ENCODE data around the gene MYO16.

Gene MYO16

GRCh38 chr13:108812661-108813060 lies 183.2 kb downstream of the MYO16 start:
- DNase-seq, result no peak

DNA sequence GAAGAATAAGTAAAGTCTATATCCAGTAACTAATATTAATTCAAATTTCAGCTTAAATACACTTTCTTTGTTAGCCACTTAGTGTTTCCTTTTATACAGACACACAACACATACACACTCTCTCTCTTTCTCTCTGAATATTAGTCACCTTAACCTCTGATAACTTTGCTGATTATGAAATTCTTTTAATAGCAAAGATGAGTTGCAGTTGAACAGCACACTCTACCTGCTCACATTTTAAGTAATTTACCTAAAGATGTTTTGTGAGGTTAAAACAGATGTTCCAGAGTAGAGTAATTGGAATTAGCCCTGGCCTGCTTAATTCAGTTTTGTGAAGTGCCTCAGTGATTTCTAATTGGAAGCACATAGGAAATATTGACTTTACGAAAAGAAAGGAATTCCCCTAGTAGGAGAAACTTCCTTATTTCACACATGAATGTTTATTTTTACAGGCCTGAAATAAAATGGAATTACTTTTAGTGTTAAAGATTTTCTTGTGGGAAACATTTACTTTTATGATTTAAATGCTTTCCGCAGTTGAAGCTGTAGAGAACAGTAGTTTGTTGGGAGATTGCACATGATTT lies 184.3 kb downstream of the MYO16 start:
- no peak for DNase-seq

- no peak for DNase-seq
These were observed 187.0 kb downstream of the MYO16 start for GRCh38 chr13:108816375-108816774.

GRCh38 chr13:108827646-108828045 lies 198.2 kb downstream of the MYO16 start:
- no peak for DNase-seq

- DNase-seq, result no peak
These were observed 198.8 kb downstream of the MYO16 start for GRCh38 chr13:108828086-108828815.

- DNase-seq, result no peak
These were observed 201.5 kb downstream of the MYO16 start for GRCh38 chr13:108830916-108831315.

- DNase-seq, result no peak
These were observed 204.1 kb downstream of the MYO16 start for GRCh38 chr13:108833531-108833930.

DNA sequence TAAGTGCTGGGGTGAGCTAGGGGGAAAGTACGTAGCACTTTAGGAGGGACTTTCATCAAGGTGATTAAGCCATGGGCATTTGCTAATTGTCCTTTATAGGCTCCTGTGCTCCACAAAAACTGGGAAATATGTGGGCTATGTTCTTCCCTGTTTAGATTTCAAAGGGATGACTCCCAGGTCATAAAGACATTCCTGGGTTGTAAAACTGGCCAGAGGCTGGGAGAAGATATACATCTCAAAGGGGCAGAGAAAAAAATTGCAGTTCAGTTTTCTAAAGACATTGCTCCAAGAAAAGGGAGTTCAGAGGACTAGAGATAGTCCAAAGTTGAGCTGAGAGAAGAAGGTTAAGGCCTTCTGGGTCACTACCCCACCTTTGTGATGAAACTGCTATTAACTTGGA lies 204.8 kb downstream of the MYO16 start:
- DNase-seq, result no peak

DNA sequence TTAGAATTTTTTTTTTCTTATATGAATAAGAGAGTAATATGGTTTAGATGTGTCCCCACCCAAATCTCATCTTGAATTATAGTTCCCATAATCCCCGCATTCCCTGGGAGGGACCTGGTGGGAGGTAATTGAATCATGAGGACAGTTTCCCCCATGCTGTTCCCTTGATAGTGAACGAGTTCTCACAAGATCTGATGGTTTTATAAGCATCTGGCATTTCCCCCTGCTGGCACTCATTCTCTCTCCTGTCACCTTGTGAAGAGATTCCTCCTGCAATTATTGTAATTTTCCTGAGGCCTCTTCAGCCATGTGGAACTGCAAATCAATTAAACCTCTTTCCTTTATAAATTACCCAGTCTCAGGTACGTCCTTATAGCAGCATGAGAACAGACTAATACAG lies 205.7 kb downstream of the MYO16 start:
- DNase-seq, result no peak

DNA sequence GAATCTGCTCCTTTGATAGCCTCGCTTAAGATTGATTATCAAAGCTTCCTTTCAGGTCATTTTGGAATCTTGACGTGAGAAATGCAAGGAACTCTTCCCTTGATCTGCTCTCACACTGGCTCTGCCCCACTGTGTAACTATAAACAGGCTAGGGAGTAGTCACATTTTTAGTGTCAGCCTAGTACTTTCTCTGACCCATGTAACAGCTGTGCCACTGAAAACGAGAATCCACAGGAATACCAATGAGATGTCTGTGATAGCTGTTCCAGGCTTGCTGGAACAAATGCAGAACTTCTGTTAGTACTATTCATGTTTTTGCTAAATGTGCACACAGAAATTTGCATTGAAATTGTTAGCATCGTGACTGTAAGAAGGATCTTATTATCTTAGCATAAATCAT lies 221.3 kb downstream of the MYO16 start:
- no peak for DNase-seq

GRCh38 chr13:108851660-108852059 lies 222.2 kb downstream of the MYO16 start:
- no peak for DNase-seq

- DNase-seq, result no peak
These were observed 223.6 kb downstream of the MYO16 start for GRCh38 chr13:108853031-108853430.

DNA sequence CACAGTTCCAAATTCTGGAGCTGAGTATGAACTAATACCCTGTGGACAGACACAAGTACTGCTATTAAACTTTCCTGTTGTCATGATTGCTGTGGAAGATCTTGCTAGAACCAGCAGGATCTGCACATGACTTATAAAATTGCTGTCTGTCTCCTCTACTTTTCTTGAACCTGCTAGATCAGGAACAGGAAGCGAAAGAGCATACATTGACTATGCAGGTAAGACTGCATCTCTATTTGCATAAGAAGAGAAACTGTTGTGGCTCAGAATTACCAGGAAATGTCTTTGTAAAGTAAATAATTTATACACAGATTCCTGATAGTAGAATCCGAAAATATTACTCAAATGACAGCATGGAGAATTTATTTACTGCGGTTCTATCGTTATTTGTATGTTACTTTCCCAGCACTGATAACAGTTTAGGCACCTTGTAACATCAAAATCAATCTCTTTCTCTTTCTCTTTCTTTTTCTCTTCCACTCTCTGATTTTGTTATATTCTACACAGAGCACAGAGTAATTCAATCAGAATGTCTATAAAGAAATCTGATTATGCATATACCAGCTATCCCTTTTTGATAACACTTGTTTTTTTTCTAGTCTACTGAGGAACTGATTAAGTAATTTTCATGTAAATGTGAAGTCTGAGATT lies 226.5 kb downstream of the MYO16 start:
- DNase-seq, result no peak

- DNase-seq, result no peak
These were observed 229.3 kb downstream of the MYO16 start for GRCh38 chr13:108858676-108859075.

DNA sequence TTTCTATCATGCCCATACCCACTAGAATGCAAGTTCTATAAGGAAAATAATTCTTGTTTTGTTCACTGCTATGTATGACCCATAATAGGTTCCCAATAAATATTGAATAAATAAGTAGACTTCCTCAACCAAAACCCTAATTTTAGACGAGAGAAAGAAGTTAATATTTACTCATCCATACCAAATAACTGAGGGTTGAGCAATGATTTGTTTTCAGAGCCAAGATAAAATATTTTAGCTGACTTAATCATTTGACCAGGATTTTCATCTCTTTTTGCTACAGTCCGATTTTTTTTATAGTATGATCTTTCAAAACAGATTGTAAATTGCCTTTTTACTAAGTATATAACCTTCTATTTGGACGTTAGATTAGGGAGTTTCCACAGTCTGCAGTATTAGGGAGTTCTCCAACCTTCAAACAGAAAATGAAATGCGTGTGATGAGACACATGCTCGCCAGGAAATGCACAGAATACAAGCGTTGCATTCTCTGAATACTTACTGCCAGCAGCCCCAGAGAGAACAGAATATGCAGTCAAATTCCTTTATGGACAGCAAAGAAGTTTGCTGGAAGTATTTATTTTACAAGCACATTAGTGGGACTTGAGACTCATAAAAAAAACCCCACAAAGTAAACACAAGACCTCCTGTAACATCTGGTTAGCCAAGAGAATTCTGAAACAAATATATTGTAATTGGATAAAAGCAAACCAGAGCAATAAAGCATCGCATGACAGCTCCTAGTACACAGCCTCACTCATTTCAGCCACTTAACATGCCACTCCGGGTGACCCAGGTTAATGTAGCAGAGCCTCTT lies 230.0 kb downstream of the MYO16 start:
- no peak for DNase-seq

GRCh38 chr13:108860418-108860817 lies 231.0 kb downstream of the MYO16 start:
- no peak for DNase-seq

DNA sequence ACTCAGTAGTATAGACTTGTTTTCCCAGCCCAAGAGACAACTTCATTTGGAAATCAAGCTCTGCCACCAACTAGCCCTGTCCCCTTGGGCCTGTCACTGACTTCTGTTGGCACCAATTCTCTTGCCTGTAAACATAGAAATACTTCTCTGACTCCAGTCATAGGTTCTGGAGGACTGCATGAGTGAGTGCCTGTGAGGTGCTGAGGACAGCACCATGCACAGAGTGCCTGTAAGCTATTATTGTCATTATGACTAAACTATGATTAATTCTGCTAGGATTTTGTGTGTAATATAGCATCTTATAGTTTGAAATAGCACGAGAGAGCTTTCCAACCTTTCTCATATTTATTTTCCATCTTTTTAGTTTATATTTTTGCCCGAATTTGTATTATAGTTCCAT lies 247.9 kb downstream of the MYO16 start:
- no peak for DNase-seq

DNA sequence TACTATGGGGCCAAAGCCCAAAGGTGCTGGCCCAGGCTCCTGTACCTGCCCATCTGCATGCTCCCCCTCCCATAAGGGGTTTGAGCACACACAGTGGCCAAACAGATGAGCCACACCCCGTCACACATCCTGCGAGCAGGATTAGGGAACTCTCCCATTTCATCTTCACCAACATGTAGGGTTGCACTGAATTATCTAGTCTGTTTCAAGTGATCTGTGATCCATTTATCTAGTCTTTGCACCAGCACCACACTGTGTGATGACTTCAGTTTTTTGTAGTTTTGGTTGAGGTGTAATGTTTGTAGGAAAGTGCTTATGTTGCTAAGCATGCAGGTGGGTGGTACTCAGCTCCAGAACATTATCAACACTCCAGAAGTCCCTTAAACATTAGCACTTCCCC lies 249.3 kb downstream of the MYO16 start:
- DNase-seq, result no peak

GRCh38 chr13:108889324-108889984 lies 260.0 kb downstream of the MYO16 start:
- DNase-seq, result no peak

GRCh38 chr13:108895220-108895704 lies 265.9 kb downstream of the MYO16 start:
- DNase-seq, result no peak

- DNase-seq, result no peak
These were observed 268.5 kb downstream of the MYO16 start for GRCh38 chr13:108897955-108898354.

DNA sequence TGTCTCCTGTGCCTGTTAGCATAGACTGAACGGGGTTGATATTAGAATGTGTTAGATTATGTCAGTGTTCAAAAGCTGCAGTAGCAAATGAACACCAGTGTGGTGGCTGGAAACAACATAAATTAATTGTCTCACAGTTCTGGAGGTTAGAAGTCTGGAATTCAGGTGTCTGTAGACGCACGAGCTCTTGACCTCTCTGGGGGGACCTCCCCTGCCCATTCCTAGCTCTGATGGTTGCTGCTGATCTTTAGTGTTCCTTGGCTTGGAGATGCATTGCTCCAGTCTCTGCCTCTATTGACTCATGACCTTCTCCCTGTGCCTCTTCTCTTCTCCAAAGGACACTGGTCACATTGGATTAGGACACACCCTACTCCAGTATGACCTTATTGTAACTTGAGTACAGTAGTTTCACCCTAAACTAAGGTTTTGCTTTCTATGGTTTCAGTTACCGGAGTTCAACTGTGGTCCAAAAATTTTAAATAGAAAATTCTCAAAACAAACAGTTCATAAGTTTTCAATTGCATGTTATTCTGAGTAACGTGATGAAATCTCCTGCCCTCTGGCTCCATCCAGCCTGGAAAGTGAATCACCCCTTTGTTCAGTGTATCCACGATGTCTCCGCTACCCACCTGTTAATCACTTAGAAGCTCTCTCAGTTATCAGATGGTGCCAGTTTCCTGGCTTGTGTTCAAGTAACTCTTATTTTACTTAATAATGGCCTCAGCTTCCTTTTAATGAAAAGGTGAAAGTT lies 273.2 kb downstream of the MYO16 start:
- no peak for DNase-seq
